Calu3 (cell line): ENCODE data around the gene ECHDC3. TPM values are rescaled to one million over a fixed set of nuclear protein-coding genes. Genes with fewer than 3 reads are reported as not detected.

ENCODE experiments used
- BruUV-seq: library from RNA; stranded (reverse); fragments of 400-500 nt; replicated peaks from 2 replicates; lab custom pipeline; 2021; lab: Mats Ljungman, UMichigan
- CTCF ChIA-PET: fragments of 300-600 bp; sonication (Branson Sonifier 250); formaldehyde crosslinking; loops from one replicate; lab custom pipeline; 2022; ENCODE audit warnings: antibody characterized with exemption; lab: Charles Lee
- DNase-seq: peaks from one replicate; pipeline ENCODE4 v3.0.0; 2022
- H3K27ac Mint-ChIP-seq: one replicate; pipeline ENCODE4 v1.8.0; 2022; ENCODE audit warnings: mixed read lengths; ENCODE audit not compliant: unreplicated experiment
- H3K27me3 Mint-ChIP-seq: one replicate; pipeline ENCODE4 v1.8.0; 2022; ENCODE audit warnings: mixed read lengths; ENCODE audit not compliant: unreplicated experiment
- H3K36me3 Mint-ChIP-seq: one replicate; pipeline ENCODE4 v1.8.0; 2022; ENCODE audit warnings: mild to moderate bottlenecking, moderate library complexity, mixed read lengths; ENCODE audit not compliant: insufficient read depth, unreplicated experiment
- H3K4me1 Mint-ChIP-seq: one replicate; pipeline ENCODE4 v1.8.0; 2022; ENCODE audit warnings: mild to moderate bottlenecking, low read depth, mixed read lengths; ENCODE audit not compliant: unreplicated experiment
- H3K4me3 Mint-ChIP-seq: one replicate; pipeline ENCODE4 v1.8.0; 2022; ENCODE audit warnings: mild to moderate bottlenecking, low read depth, moderate library complexity, mixed read lengths; ENCODE audit not compliant: unreplicated experiment
- H3K9me3 Mint-ChIP-seq: one replicate; pipeline ENCODE4 v1.8.0; 2022; ENCODE audit warnings: low read depth, mixed read lengths; ENCODE audit not compliant: unreplicated experiment
- intact Hi-C: fragments of 100-400 bp; cut with micrococcal nuclease; formaldehyde crosslinking; loops from one replicate; pipeline ENCODE4 v1.10.0; 2022; ENCODE audit not compliant: unreplicated experiment
- total RNA-seq: library from RNA; stranded (reverse); gene quantifications from 2 replicates; pipeline ENCODE4 v1.2.3, GENCODE V29; 2022
- TF ChIP-seq, protein P1 (sequence below): fragments of 200-600 bp; IDR thresholded peaks from one replicate; pipeline ENCODE4 v1.8.0; 2022; ENCODE audit warnings: antibody characterized with exemption; ENCODE audit not compliant: unreplicated experiment

ECHDC3 gene
- total RNA-seq, 1 experiment from 2014 or later: 24.7 TPM

DNA sequence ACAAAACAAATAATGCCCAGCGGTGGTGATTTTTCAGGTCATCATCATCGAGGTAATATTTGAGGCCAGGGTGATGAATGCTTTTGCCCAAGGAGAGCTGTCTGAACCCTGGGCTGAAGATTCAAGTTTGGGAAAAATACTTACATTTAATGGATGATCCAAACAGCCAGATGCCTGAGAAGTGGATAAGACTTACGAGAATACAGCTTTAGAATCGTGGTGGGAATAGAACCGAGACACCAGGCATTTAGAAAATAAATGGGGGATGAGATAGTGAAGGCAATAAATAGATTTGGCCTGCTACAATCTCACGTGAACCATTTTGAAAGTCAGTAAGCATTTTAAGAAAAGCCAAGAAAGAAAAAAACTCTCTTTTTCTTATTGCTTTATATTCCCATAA lies 68.8 kb downstream of the ECHDC3 start:
- no TSS peak for BruUV-seq
- Mint-ChIP-seq H3K27ac (no peak overlapping the region), H3K9me3 (no peaks in the 10 kb centered on the region), H3K4me3 (no peak overlapping the region), H3K4me1 (peaks cover 11% of the 10 kb centered on the region), H3K27me3 (no peaks in the 10 kb centered on the region), H3K36me3 (no peaks in the 10 kb centered on the region)
- CTCF ChIA-PET: interaction anchor here (0.6 kb wide), 1 partner anchor 32 kb away, joined by 5 read pairs; no protein-coding TSS in a partner anchor
- intact Hi-C loops: no loop called here
- DNase-seq: no peak
- TF ChIP-seq, protein P1, sequence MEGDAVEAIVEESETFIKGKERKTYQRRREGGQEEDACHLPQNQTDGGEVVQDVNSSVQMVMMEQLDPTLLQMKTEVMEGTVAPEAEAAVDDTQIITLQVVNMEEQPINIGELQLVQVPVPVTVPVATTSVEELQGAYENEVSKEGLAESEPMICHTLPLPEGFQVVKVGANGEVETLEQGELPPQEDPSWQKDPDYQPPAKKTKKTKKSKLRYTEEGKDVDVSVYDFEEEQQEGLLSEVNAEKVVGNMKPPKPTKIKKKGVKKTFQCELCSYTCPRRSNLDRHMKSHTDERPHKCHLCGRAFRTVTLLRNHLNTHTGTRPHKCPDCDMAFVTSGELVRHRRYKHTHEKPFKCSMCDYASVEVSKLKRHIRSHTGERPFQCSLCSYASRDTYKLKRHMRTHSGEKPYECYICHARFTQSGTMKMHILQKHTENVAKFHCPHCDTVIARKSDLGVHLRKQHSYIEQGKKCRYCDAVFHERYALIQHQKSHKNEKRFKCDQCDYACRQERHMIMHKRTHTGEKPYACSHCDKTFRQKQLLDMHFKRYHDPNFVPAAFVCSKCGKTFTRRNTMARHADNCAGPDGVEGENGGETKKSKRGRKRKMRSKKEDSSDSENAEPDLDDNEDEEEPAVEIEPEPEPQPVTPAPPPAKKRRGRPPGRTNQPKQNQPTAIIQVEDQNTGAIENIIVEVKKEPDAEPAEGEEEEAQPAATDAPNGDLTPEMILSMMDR: no peak

DNA sequence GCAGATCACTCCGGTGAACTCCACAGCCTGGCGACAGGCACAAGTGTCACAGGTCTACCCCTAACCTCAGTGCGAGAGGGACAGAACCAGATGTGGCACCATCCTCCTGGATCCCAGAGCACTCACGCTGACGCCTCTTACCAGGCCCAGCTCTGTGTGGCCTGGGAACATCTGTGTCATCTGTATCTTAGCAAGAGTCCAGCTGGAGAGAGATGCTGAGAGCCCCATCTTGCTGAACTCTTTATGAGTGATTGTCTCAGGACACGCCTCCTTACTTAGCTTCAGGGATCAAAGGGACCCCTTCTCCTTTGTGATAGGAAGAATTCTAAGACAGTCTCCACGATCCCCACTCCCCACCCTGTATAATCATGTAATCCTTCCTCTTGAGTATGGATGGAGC lies 71.0 kb downstream of the ECHDC3 start:
- intact Hi-C loops: no loop called here
- H3K27ac Mint-ChIP-seq: no peak overlapping the region
- H3K4me1 Mint-ChIP-seq: peaks cover 11% of the 10 kb centered on the region
- TF ChIP-seq, protein P1: no peak
- DNase-seq: no peak
- no peaks in the 10 kb centered on the region for H3K27me3 Mint-ChIP-seq
- H3K36me3 Mint-ChIP-seq: no peaks in the 10 kb centered on the region
- H3K9me3 Mint-ChIP-seq: no peaks in the 10 kb centered on the region
- no TSS peak for BruUV-seq
- CTCF ChIA-PET: interaction anchor here (1.4 kb wide), 1 partner anchor 30 kb away, joined by 4 read pairs; no protein-coding TSS in a partner anchor
- H3K4me3 Mint-ChIP-seq: no peak overlapping the region

Other genes starting within 250 kb of the ECHDC3 start
- gene USP6NL, start 130.7 kb upstream of the ECHDC3 start, total RNA-seq: 25.3 and 27.5 TPM in 2 replicates
- 18.8 and 19.5 TPM in 2 replicates for gene PROSER2, start 81.0 kb downstream of the ECHDC3 start, total RNA-seq